H1 (cell line): ENCODE results near the gene CREBL2. TPM values are rescaled to one million over a fixed set of nuclear protein-coding genes. Genes with fewer than 3 reads are reported as not detected.
"Not testable (repeated sequence)": the region's sequence is repeated elsewhere in the genome, so short reads cannot be mapped to it uniquely, and the experiment has no call there.

Experiments used
- CTCF ChIA-PET: fragments of 300-600 bp; sonication (Branson Sonifier 250); formaldehyde crosslinking; loops from one replicate; lab custom pipeline; 2021; ENCODE audit not compliant: partially characterized antibody; lab: Charles Lee
- POLR2A ChIA-PET: fragments of 300-600 bp; sonication (Branson Sonifier 250); formaldehyde crosslinking; loops from one replicate; lab custom pipeline; 2021; ENCODE audit warnings: inconsistent platforms; ENCODE audit not compliant: partially characterized antibody; lab: Charles Lee
- DNase-seq, 2 experiments: peaks; one replicate each; pipeline versions ENCODE4 v3.0.0 to v3.0.0-alpha.2; 2010 to 2022; ENCODE audit warnings: low spot score in 2 of 2, low read depth in 1 of 2, mixed read lengths in 1 of 2
- FAIRE-seq: peaks from 2 replicates; lab custom pipeline; 2011; peaks lifted over from hg19 to GRCh38; lab: Jason Lieb, UNC
- H2AFZ ChIP-seq: 2 replicates; pipeline ENCODE4 v1.8.1; 2012; ENCODE audit warnings: low read length, inconsistent platforms
- H2AK5ac ChIP-seq: 2 replicates; pipeline ENCODE4 v1.6.1; 2013; ENCODE audit warnings: low read depth, low read length
- H2BK120ac ChIP-seq: replicated peaks from 2 replicates; pipeline ENCODE3; 2013; ENCODE audit warnings: low read depth, low read length, inconsistent platforms
- H2BK12ac ChIP-seq: 2 replicates; pipeline ENCODE4 v1.6.1; 2013; ENCODE audit warnings: low read depth, low read length
- H2BK15ac ChIP-seq: 2 replicates; pipeline ENCODE4 v1.6.1; 2013; ENCODE audit warnings: low read length
- H2BK20ac ChIP-seq: 2 replicates; pipeline ENCODE4 v1.6.1; 2013; ENCODE audit warnings: low read length
- H2BK5ac ChIP-seq: 2 replicates; pipeline ENCODE4 v1.6.1; 2013; ENCODE audit warnings: low read depth, low read length
- H3K14ac ChIP-seq: 2 replicates; pipeline ENCODE4 v1.6.1; 2013; ENCODE audit warnings: inconsistent platforms; ENCODE audit not compliant: insufficient read length
- H3K18ac ChIP-seq: 2 replicates; pipeline ENCODE4 v1.6.1; 2013; ENCODE audit warnings: low read length; ENCODE audit errors: extremely low read depth
- H3K23ac ChIP-seq: 2 replicates; pipeline ENCODE4 v1.6.1; 2013; ENCODE audit warnings: inconsistent platforms; ENCODE audit not compliant: insufficient read length
- H3K23me2 ChIP-seq: 2 replicates; pipeline ENCODE4 v1.6.1; 2013; ENCODE audit warnings: low read depth, low read length
- H3K27ac ChIP-seq: 2 replicates; pipeline ENCODE4 v1.6.1; 2011; ENCODE audit warnings: low read depth, low read length, inconsistent platforms
- H3K27me3 ChIP-seq, 4 experiments: replicated peaks in 1 of 4; 1 replicate in 1 of 4; 2 replicates in 3 of 4; pipeline versions ENCODE4 v1.6.1 to v1.8.1; 2011 to 2013; ENCODE audit warnings: low read length in 3 of 4, mild to moderate bottlenecking in 3 of 4, inconsistent platforms in 2 of 4, mixed read lengths in 2 of 4, moderate library complexity in 1 of 4; ENCODE audit not compliant: control insufficient read depth in 3 of 4, insufficient read depth in 3 of 4; ENCODE audit errors: extremely low read depth in 1 of 4
- H3K36me3 ChIP-seq, 4 experiments: 2 replicates each; pipeline versions ENCODE4 v1.6.1 to v1.8.1; 2011 to 2013; ENCODE audit warnings: mild to moderate bottlenecking in 4 of 4, low read length in 3 of 4, moderate library complexity in 2 of 4, control low read depth in 1 of 4, inconsistent platforms in 1 of 4; ENCODE audit not compliant: insufficient read depth in 4 of 4, control insufficient read depth in 2 of 4
- H3K4ac ChIP-seq: replicated peaks from 2 replicates; pipeline ENCODE3; 2013; ENCODE audit warnings: low read length, low read depth, mixed read lengths, inconsistent platforms; ENCODE audit not compliant: insufficient read length
- H3K4me1 ChIP-seq, 4 experiments: replicated peaks in 1 of 4; 1 replicate in 1 of 4; 2 replicates in 3 of 4; pipeline versions ENCODE4 v1.6.1 to v1.8.1; 2011 to 2013; ENCODE audit warnings: low read length in 3 of 4, inconsistent platforms in 2 of 4, mixed read lengths in 1 of 4; ENCODE audit not compliant: insufficient read depth in 4 of 4, control insufficient read depth in 3 of 4
- H3K4me2 ChIP-seq, 2 experiments: 2 replicates each; pipeline versions ENCODE4 v1.6.1 to v1.8.1; 2011 to 2013; ENCODE audit warnings: low read depth in 2 of 2, low read length in 2 of 2, control low read depth in 1 of 2, inconsistent platforms in 1 of 2, mild to moderate bottlenecking in 1 of 2; ENCODE audit not compliant: insufficient read depth in 1 of 2
- H3K4me3 ChIP-seq, 4 experiments: fragments of 200-600, 300-600 bp in 1 of 4; sonication (generic), shearing (Covaris generic), sonication (Bioruptor Twin) in 1 of 4; 2 replicates each; pipeline versions ENCODE4 v1.5.1 to v1.8.1; 2011 to 2016; ENCODE audit warnings: low read length in 4 of 4, low read depth in 3 of 4, control low read depth in 2 of 4, inconsistent platforms in 2 of 4, mild to moderate bottlenecking in 2 of 4, mixed read lengths in 1 of 4, moderate library complexity in 1 of 4; ENCODE audit not compliant: insufficient read depth in 2 of 4; ENCODE audit errors: extremely low read depth in 1 of 4
- H3K56ac ChIP-seq: replicated peaks from 2 replicates; pipeline ENCODE3; 2013; ENCODE audit warnings: low read depth, mild to moderate bottlenecking, mixed read lengths, low read length, inconsistent platforms; ENCODE audit not compliant: insufficient read length
- H3K79me1 ChIP-seq: 2 replicates; pipeline ENCODE4 v1.6.1; 2013; ENCODE audit warnings: low read depth, low read length, control low read depth
- H3K79me2 ChIP-seq, 2 experiments: 2 replicates each; pipeline versions ENCODE4 v1.6.1 to v1.8.1; 2012 to 2013; ENCODE audit warnings: low read length in 2 of 2, mild to moderate bottlenecking in 2 of 2, inconsistent platforms in 1 of 2; ENCODE audit not compliant: insufficient read depth in 2 of 2, control insufficient read depth in 1 of 2
- H3K9ac ChIP-seq, 4 experiments: replicated peaks in 1 of 4; 1 replicate in 1 of 4; 2 replicates in 3 of 4; pipeline versions ENCODE4 v1.6.1 to v1.8.1; 2011 to 2013; ENCODE audit warnings: low read depth in 3 of 4, low read length in 3 of 4, control low read depth in 2 of 4, mild to moderate bottlenecking in 2 of 4, moderate library complexity in 2 of 4, inconsistent platforms in 1 of 4; ENCODE audit errors: extremely low read depth in 1 of 4
- H3K9me3 ChIP-seq, 2 experiments: 2 replicates each; pipeline versions ENCODE4 v1.6.1 to v1.8.1; 2012 to 2013; ENCODE audit warnings: mild to moderate bottlenecking in 2 of 2, moderate library complexity in 2 of 2, control low read depth in 1 of 2, inconsistent platforms in 1 of 2, low read depth in 1 of 2, low read length in 1 of 2, mixed read lengths in 1 of 2; ENCODE audit not compliant: insufficient read depth in 2 of 2
- H4K20me1 ChIP-seq, 2 experiments: replicated peaks in 1 of 2; 2 replicates each; pipeline versions ENCODE3 to v1.8.1; 2011 to 2013; ENCODE audit warnings: inconsistent platforms in 2 of 2, low read length in 2 of 2, mild to moderate bottlenecking in 1 of 2; ENCODE audit not compliant: insufficient read depth in 2 of 2, control insufficient read depth in 1 of 2
- H4K5ac ChIP-seq: 2 replicates; pipeline ENCODE4 v1.6.1; 2013; ENCODE audit warnings: low read length, low read depth, mixed read lengths, inconsistent platforms; ENCODE audit not compliant: insufficient read length
- H4K8ac ChIP-seq: 2 replicates; pipeline ENCODE4 v1.8.0; 2013; ENCODE audit warnings: mild to moderate bottlenecking, moderate library complexity, low read length, inconsistent platforms; ENCODE audit not compliant: insufficient read depth; ENCODE audit errors: extremely low read depth
- H4K91ac ChIP-seq: replicated peaks from 2 replicates; pipeline ENCODE3; 2013; ENCODE audit warnings: low read length, mixed read lengths, inconsistent platforms; ENCODE audit not compliant: insufficient read length
- WGBS, 2 experiments: shearing (Covaris generic) in 1 of 2; methylation state at CpG; one replicate each; pipeline versions ENCODE4 v1.1.6 to v1.1.7; 2013 to 2015; ENCODE audit warnings: low lambda C conversion rate in 2 of 2, mixed read lengths in 2 of 2, inconsistent platforms in 1 of 2, low coverage in 1 of 2, missing lambda C conversion rate in 1 of 2; ENCODE audit not compliant: insufficient replicate concordance in 2 of 2, insufficient coverage in 1 of 2, insufficient read length in 1 of 2; ENCODE audit errors: extremely low coverage in 1 of 2, missing lambda C conversion rate in 1 of 2; 5-methylcytosine and 5-hydroxymethylcytosine counted together
- polyA plus RNA-seq, 7 experiments: library from polyadenylated mRNA; depleted of rRNA in 3 of 7; stranded (reverse) in 5 of 7; unstranded in 2 of 7; fragments of >200 nt in 5 of 7; fragments of 200-250 nt in 2 of 7; gene quantifications; 1 replicate in 5 of 7; 2 replicates in 1 of 7; 4 replicates in 1 of 7; pipeline versions ENCODE4 v1.2.1 to v1.2.3, GENCODE V29; 2011 to 2013; ENCODE audit warnings: missing spikeins in 2 of 7, mixed read lengths in 2 of 7
- total RNA-seq: library from RNA; stranded (reverse); fragmentation: NEBNext Ultra II Directional; extraction: Animal tissue kit (Norgen Biotek cat#: 25700); gene quantifications from 2 replicates; pipeline ENCODE4 v1.2.1, GENCODE V29; 2021

Gene CREBL2
- total and polyA plus RNA-seq, 2 of the 8 experiments (the other 6 are each of a cell fraction or from before 2014, with no cell fraction given), result 9.8 to 18.3 TPM

DNA sequence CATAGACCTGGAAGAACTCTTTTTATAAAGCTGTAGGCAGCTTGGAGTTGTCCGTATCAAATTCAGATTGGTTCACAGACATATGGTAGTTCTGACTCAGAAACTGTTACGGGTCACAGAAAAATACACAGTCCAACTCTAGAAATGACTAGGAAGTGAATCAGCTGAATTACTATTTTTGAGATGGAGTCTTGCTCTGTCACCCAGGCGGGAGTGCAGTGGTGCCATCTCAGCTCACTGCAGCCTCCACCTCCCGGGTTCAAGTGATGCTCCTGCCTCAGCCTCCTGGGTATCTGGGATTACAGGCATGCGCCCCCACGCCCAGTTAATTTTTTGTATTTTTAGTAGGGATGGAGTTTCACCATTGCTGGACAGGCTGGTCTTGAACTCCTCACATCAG is 34.3 kb downstream of the CREBL2 start:
- not testable (repeated sequence) for H4K20me1 ChIP-seq, H4K5ac ChIP-seq, H3K23me2 ChIP-seq, H2AFZ ChIP-seq, H3K27me3 ChIP-seq, H2BK15ac ChIP-seq, FAIRE-seq, H2BK20ac ChIP-seq, H3K4me3 ChIP-seq, H3K4ac ChIP-seq, H2BK120ac ChIP-seq, H3K4me2 ChIP-seq, H2BK12ac ChIP-seq, H3K79me2 ChIP-seq, H3K14ac ChIP-seq, H3K9ac ChIP-seq, H4K8ac ChIP-seq, H2AK5ac ChIP-seq, H4K91ac ChIP-seq, H3K56ac ChIP-seq, H3K18ac ChIP-seq, H3K23ac ChIP-seq, H3K79me1 ChIP-seq, DNase-seq, H3K27ac ChIP-seq, H2BK5ac ChIP-seq
- Histone ChIP-seq H3K9me3 (peaks cover 24 to 29% of the 10 kb centered on the region in 2 experiments), H3K36me3 (peaks cover 0 to 14% (median 2%) of the 10 kb centered on the region in 4 experiments; a peak in 3 of 8 replicates), H3K4me1 (peaks cover 0 to 19% (median 1%) of the 10 kb centered on the region in 4 experiments; a peak in 2 of 7 replicates)
- 92% methylated on average over 6 of the region's 6 CpGs; no CpG with 5 or more reads in 1 of the 2 experiments for WGBS, 2 experiments
- POLR2A ChIA-PET, result interaction anchor here (1.3 to 1.8 kb wide), 4 partner anchors 9 to 36 kb away, joined by 3 to 5 read pairs (median 3); no protein-coding TSS in a partner anchor
- CTCF ChIA-PET, result interaction anchor here (0.6 to 6.4 kb wide), 33 partner anchors 8 to 331 kb away, joined by 3 to 77 read pairs (median 5); partner anchors contain the start of genes CDKN1B and DUSP16
